Measurements from ENCODE around the gene MRPL9. TPM values are rescaled to one million over a fixed set of nuclear protein-coding genes. Genes with fewer than 3 reads are reported as not detected.

The MRPL9 gene
- total RNA-seq, 2 experiments from 2014 or later: 121 to 141 TPM

- POLR2A ChIA-PET: no interaction called here
- CTCF ChIA-PET: interaction anchor here (1.8 kb wide), 1 partner anchor 13 kb away, joined by 6 read pairs; no protein-coding TSS in a partner anchor
- peaks cover 62% of the 10 kb centered on the region for H3K27me3 Mint-ChIP-seq
- DNase-seq: no peak
- no peak for TF ChIP-seq CTCF (IDR thresholded peaks at IDR 0.05)
- intact Hi-C loops (cut with micrococcal nuclease): loop anchor here (10.0 kb wide), 1 partner anchor 57 kb away; no protein-coding TSS in a partner anchor
- H3K9me3 Mint-ChIP-seq: no peaks in the 10 kb centered on the region
- peak overlapping the region; percentile 57 for H3K4me3 Mint-ChIP-seq
- ATAC-seq: no peak
- H3K4me1 Mint-ChIP-seq (ENCODE audit: low read depth): peaks cover 20% of the 10 kb centered on the region
- no peak overlapping the region for H3K27ac Mint-ChIP-seq
- no peaks in the 10 kb centered on the region for H3K36me3 Mint-ChIP-seq (ENCODE audit: low read depth)
Measured at GRCh38 chr1:151721788-151722510, 41.3 kb downstream of the MRPL9 start.

GRCh38 chr1:151720974-151721787 lies 42.1 kb downstream of the MRPL9 start, which contains the start of gene RIIAD1:
Gene RIIAD1 (plus strand): TSS chr1:151721522. CDS start chr1:151721537, 15 bp downstream.
- peak; percentile 91 for ATAC-seq
- no peak within 1 kb of the TSS for H3K27ac Mint-ChIP-seq
- no peaks in the 10 kb centered on the region for H3K36me3 Mint-ChIP-seq (ENCODE audit: low read depth)
- H3K4me3 Mint-ChIP-seq: peak within 1 kb of the TSS; percentile 57
- H3K4me1 Mint-ChIP-seq (ENCODE audit: low read depth): peaks cover 22% of the 10 kb centered on the region
- DNase-seq: peak; percentile 37
- H3K9me3 Mint-ChIP-seq: no peaks in the 10 kb centered on the region
- no peak for TF ChIP-seq CTCF (IDR thresholded peaks at IDR 0.05)
- H3K27me3 Mint-ChIP-seq: peaks cover 63% of the 10 kb centered on the region
- ChIA-PET CTCF (interaction anchor here (1.3 to 1.8 kb wide), 4 partner anchors 13 to 127 kb away, joined by 4 to 8 read pairs (median 5); partner anchors contain the start of gene C2CD4D), POLR2A (no interaction called here)
- intact Hi-C loops (cut with micrococcal nuclease): loop anchor here (10.0 kb wide), 1 partner anchor 56 kb away; no protein-coding TSS in a partner anchor

- peak; percentile 35 for ATAC-seq
- peak; percentile 32 for DNase-seq
- H3K4me1 Mint-ChIP-seq (ENCODE audit: low read depth): peaks cover 22% of the 10 kb centered on the region
- no peak overlapping the region for H3K27ac Mint-ChIP-seq
- ChIA-PET CTCF (interaction anchor here (1.3 to 1.8 kb wide), 4 partner anchors 14 to 127 kb away, joined by 4 to 8 read pairs (median 5); partner anchors contain the start of gene C2CD4D), POLR2A (no interaction called here)
- no peaks in the 10 kb centered on the region for H3K9me3 Mint-ChIP-seq
- H3K27me3 Mint-ChIP-seq: peaks cover 64% of the 10 kb centered on the region
- no peak for TF ChIP-seq CTCF (IDR thresholded peaks at IDR 0.05)
- H3K36me3 Mint-ChIP-seq (ENCODE audit: low read depth): no peaks in the 10 kb centered on the region
- peak overlapping the region; percentile 53 for H3K4me3 Mint-ChIP-seq
- intact Hi-C loops (cut with micrococcal nuclease): loop anchor here (10.0 kb wide), 1 partner anchor 56 kb away; no protein-coding TSS in a partner anchor
Measured at GRCh38 chr1:151720554-151720953, 42.7 kb downstream of the MRPL9 start.

DNA sequence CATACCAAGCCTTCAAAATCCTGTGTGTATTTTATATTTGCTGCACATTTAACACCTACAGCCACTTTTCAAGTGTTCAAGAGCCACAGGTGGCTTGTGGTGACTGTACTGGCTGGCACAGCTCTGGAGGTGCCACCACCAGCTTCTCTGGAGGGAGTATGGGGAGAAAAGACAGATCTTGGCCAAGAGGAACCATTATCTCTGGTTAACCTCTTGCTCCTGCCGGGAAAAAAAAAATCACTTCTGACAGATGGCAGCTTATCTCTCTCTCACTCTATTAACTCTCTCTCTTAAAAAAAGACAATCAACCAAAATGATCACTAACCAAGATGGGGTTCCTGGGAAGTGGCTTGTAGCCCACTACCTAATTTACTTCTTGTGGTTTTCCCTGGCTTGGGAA lies 43.2 kb downstream of the MRPL9 start:
- intact Hi-C loops (cut with micrococcal nuclease): loop anchor here (10.0 kb wide), 1 partner anchor 55 kb away; no protein-coding TSS in a partner anchor
- no peak overlapping the region for H3K27ac Mint-ChIP-seq
- POLR2A ChIA-PET: no interaction called here
- ATAC-seq (no peak), DNase-seq (no peak)
- no peaks in the 10 kb centered on the region for H3K9me3 Mint-ChIP-seq
- H3K4me3 Mint-ChIP-seq: no peak overlapping the region
- TF ChIP-seq CTCF (IDR thresholded peaks at IDR 0.05): no peak
- peaks cover 22% of the 10 kb centered on the region for H3K4me1 Mint-ChIP-seq (ENCODE audit: low read depth)
- CTCF ChIA-PET: interaction anchor here (1.3 to 1.8 kb wide), 4 partner anchors 14 to 126 kb away, joined by 4 to 8 read pairs (median 5); partner anchors contain the start of gene C2CD4D
- H3K27me3 Mint-ChIP-seq: peaks cover 65% of the 10 kb centered on the region
- H3K36me3 Mint-ChIP-seq (ENCODE audit: low read depth): no peaks in the 10 kb centered on the region

Measured in activated CD8-positive, alpha-beta T cell treated with anti-CD3 and anti-CD28 coated beads for 36 hours (primary cell).